Body of pancreas (tissue), 4 donors: Measurements from ENCODE around the gene PIWIL1.

ENCODE experiments used
- CTCF ChIP-seq, 7 experiments: fragments of 450-650 bp in 4 of 7; fragments of 200-600 bp in 3 of 7; sonication (generic) in 3 of 7; IDR thresholded peaks; one replicate each; pipeline ENCODE4 v1.5.1; 2016 to 2019; ENCODE audit warnings: antibody characterized with exemption in 7 of 7
- POLR2A ChIP-seq, 3 donors: fragments of 450-650 bp; IDR thresholded peaks; one replicate each; pipeline ENCODE4 v1.6.1; 2016; ENCODE audit warnings: antibody characterized with exemption in 3 of 3, mild to moderate bottlenecking in 2 of 3

- TF ChIP-seq CTCF (IDR thresholded peaks at IDR 0.05) (no peak), POLR2A (IDR thresholded peaks at IDR 0.05) (no peak)
These were observed 29.3 kb upstream of the PIWIL1 start for GRCh38 chr12:130308393-130308792.
